HG03342 (cell line): ENCODE data around the gene PAQR8.
A peak's percentile ranks its signal among the peaks of the same experiment; 100 is the strongest.
"Not testable (repeated sequence)": the region's sequence is repeated elsewhere in the genome, so short reads cannot be mapped to it uniquely, and the experiment has no call there.

Source experiments
- ATAC-seq: cut with Tn5 transposase; IDR thresholded peaks from one replicate; pipeline ENCODE4 v1.9.1; 2021; ENCODE audit warnings: mild to moderate bottlenecking, moderate library complexity; ENCODE audit not compliant: unreplicated experiment

The PAQR8 gene

DNA sequence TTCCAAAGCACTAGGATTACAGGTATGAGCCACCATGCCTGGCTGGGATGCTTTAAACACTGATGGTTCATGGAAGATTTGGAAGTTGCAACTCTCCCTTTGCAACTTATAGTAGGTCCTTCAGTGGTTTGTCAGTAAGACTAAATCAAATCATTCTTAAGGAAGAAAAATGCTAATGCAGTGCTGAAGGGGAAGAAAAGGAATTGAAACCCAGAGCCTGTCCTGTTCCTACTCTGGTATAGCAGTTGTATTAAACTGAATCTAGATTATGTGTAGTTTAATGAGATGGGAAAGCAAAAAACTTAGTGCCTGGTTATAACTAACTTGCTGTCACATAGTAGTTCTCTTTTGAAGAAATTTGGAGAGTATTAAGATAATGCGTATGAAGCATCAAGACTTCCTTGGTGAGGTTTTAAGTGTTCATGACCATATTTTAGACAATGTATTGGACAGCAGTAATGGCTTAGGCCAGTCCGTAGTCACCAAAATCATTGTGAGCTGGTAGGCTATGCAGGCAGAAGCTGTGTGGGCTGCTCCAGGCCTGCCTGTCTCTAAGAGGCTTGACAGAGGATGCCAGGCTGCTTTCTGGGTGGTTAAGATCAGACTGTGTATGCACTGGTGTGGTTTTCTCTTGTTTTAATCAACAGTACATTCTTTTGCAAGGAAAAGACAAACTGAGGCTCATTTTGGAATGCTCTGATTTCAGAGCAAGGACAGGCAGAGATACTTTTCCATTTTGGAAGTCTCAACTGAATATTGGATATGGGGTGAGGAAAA lies 14.0 kb downstream of the PAQR8 start:
- ATAC-seq, result no peak

DNA sequence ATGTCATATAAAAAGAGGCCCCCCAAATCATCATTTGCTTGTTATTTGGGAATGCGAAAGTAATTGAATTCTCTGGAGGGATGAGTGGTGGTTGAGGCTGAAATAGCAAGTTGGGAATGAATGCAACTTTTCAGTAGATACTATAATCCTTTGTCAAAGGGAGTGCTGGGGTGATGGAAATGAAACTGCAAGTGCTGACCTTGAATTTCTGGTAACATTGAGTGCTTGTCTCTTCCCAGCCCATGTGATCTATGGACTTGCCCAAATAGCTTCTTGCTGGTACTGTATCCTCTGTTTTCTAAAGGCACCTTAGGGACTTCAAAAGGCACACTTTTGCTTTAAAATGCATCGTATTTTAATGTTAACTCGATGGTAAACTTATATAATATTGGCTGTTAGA lies 14.8 kb downstream of the PAQR8 start:
- no peak for ATAC-seq

DNA sequence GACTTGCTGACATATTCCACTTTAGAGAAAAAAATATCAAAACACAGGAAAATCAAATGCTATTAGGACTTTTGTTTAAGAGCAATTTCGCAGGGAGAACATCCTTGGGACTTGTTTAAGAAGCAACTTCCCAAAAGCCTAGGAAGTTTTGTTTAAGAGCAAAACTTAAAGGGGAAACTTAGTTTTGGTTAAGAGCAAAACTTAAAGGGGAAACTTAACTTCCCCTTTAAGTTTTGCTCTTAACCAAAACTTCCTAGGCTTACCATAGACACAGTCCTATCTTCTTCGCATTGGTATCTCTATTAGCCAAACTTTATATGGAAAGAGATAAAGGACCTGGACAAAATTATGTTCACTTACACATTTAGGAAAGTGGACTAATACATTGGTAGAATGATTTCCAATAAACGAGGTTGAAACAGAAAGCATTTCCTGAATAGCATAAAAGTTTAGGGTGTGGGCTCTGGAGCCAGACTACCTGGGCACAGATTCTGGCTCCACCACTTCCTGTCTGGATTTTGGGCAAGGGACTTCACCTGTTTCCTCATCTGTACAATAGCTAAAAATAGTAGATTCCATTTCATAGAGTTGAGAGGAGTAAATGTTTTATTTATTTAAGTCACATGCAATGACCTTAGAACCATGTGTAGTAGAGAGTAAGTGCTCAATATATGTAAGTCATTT lies 15.7 kb downstream of the PAQR8 start:
- ATAC-seq, result peak; percentile 53

DNA sequence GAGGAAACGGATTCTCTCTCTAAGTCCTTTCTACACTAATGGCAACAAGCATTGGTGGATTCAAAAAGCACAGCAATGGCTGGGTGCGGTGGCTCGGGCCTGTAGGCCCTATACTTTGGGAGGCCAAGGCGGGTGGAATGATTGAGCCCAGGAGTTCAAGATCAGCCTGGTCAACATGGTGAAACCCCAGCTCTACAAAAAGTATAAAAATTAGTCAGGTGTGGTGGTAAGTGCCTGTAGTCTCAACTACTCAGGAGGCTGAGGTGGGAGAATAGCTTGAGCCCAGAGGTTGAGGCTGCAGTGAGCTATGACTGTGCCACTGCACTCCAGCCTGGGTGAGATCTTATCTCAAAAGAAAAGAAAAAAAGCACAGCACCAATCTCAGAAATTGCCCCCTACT lies 19.3 kb downstream of the PAQR8 start:
- no peak for ATAC-seq

DNA sequence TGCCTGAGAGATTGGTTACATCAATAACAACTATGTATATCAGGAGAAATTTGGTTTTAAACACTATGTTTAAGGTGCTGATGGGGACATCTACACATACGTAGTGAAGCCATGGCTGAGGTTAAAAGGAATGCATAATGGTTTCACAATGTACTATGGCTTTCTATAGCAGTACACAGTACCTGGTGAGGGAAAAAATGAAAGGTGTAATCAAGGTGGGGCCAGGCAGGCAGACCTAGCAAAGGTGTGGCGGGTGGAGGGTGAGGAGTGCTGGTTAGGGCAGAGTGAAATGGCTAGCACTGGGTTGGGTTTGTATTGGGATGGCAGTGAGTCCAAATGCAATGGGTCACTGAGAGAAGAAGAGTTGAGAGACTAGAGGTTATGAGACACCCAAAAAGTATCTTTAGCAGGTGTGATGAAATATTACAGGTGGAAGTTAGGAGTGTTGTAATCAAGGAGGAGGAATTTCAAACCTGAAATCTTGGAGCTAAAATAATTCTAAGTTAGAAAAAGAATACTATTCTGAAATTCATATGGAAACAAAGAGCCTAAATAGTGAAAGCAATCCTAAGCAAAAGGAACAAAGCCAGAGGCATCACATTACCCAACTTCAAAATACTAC lies 22.3 kb downstream of the PAQR8 start:
- ATAC-seq, result no peak

- ATAC-seq, result no peak
These were observed 23.1 kb downstream of the PAQR8 start for GRCh38 chr6:52385074-52385473.

GRCh38 chr6:52388119-52388518 lies 26.2 kb downstream of the PAQR8 start:
- not testable (repeated sequence) for ATAC-seq

- ATAC-seq, result no peak
These were observed 26.8 kb downstream of the PAQR8 start for GRCh38 chr6:52388790-52389189.

- ATAC-seq, result no peak
These were observed 27.3 kb downstream of the PAQR8 start for GRCh38 chr6:52389264-52389625.

GRCh38 chr6:52389626-52390360 lies 27.8 kb downstream of the PAQR8 start:
- peak; percentile 69 for ATAC-seq

DNA sequence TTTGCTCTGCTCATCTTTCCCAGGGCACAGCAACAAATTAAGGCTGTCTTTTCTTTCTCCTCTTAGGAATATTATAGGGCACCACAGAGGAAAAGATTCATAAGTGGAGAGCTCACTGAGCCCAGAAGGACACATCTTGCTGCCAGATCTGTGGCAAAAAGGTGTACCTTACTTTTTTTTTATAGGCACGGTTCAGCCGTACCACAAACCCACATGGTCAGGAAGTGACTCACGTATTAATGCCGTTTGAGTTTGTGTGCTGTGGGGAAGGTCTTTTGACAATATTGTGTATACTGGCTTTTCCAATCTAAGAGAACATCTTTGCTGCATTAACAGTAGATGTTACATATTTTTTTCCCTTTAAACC lies 28.4 kb downstream of the PAQR8 start:
- peak; percentile 47 for ATAC-seq

DNA sequence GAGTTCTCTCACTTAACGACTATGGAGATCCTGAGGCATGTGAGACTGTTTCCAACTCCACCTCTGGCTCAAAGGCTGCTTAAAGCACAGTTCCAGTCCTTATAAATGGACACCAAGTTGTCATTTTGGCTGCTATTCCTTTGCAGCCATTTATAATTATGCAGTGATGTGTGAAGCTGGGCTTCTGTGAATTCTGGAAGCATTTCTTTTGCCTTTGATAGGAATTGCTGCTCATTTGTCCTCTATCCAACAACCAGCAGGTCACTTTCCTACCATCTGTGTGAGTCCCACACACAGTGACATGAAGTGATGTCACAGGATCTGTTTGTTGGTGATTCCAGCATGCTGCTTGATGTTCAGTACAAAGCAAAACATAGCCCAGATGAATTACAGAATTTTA lies 29.6 kb downstream of the PAQR8 start:
- ATAC-seq, result no peak

- no peak for ATAC-seq
These were observed 31.0 kb downstream of the PAQR8 start for GRCh38 chr6:52392944-52393343.

GRCh38 chr6:52393780-52394179 lies 31.8 kb downstream of the PAQR8 start:
- peak; percentile 2 for ATAC-seq

- ATAC-seq, result peak; percentile 39
These were observed 32.3 kb downstream of the PAQR8 start for GRCh38 chr6:52394251-52394666.

- ATAC-seq, result no peak
These were observed 34.0 kb downstream of the PAQR8 start for GRCh38 chr6:52395969-52396368.

GRCh38 chr6:52399511-52400312 lies 37.8 kb downstream of the PAQR8 start:
- ATAC-seq, result peak; percentile 58

DNA sequence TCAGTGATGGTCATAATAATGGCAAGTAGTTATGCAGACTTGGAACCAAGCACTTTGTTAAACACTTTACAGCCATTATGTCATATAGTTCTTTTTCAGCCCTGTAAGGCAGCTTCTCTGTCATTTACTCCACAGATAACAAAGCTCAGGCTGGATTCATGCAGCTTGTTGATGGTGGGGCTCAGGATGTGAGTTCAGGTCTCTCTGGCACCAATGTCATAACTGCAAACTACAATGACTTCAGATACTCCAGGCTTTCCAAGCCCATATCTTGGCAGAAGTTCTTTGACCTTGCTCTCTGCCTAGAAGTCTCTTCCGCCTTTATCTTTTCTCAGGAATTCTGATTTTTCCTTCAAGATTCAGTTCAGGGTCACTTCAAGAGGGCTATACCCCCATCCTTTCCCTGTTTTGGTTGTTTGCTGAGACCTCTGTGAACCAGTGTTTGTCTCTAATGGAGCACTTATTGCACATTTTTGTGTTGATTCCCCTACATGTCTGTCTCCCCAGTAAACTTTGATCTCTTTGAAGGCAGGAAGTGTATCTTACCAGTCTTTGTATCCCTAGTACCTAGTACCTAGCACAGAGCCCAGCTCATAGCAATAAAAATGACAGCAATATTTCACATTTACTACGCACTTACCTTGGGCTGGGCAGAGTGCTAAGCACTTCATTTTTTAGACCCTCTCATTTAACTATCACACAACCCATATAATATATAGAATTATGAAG lies 38.5 kb downstream of the PAQR8 start:
- ATAC-seq, result no peak

DNA sequence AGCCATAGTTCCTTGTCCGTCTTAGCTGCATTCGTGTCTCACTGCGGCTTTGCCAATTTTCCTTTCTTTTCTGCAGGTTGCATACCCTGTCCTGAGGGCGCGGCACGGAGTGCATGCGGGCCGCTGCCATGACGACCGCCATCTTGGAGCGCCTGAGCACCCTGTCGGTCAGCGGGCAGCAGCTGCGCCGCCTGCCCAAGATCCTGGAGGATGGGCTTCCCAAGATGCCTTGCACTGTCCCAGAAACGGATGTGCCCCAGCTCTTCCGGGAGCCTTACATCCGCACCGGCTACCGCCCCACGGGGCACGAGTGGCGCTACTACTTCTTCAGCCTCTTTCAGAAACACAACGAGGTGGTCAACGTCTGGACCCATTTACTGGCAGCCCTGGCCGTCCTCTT lies 41.1 kb downstream of the PAQR8 start:
- ATAC-seq, result no peak

DNA sequence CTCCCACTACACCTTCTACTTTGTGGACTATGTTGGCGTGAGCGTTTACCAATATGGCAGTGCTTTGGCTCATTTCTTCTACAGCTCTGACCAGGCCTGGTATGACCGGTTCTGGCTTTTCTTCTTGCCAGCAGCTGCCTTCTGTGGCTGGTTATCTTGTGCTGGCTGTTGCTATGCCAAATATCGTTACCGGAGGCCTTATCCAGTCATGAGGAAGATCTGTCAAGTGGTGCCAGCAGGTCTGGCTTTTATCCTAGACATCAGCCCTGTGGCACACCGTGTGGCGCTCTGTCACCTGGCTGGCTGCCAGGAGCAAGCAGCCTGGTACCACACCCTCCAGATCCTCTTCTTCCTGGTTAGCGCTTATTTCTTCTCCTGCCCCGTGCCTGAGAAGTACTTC lies 41.7 kb downstream of the PAQR8 start:
- no peak for ATAC-seq
